HG02870 (cell line): ENCODE measurements around the gene PLA2G4B.

Experiments used
- ATAC-seq: cut with Tn5 transposase; IDR thresholded peaks from one replicate; pipeline ENCODE4 v1.9.1; 2021; ENCODE audit warnings: mild to moderate bottlenecking, moderate library complexity; ENCODE audit not compliant: unreplicated experiment

Gene PLA2G4B

GRCh38 chr15:41848631-41849030 is 10.0 kb downstream of the PLA2G4B start:
- ATAC-seq: no peak

GRCh38 chr15:41849204-41849603 is 10.6 kb downstream of the PLA2G4B start:
- ATAC-seq: no peak

GRCh38 chr15:41849861-41850260 is 11.2 kb downstream of the PLA2G4B start:
- no peak for ATAC-seq

- no peak for ATAC-seq
Measured at GRCh38 chr15:41850482-41851166, 12.0 kb downstream of the PLA2G4B start.

GRCh38 chr15:41851167-41851523 is 12.5 kb downstream of the PLA2G4B start:
- ATAC-seq: no peak

- no peak for ATAC-seq
Measured at GRCh38 chr15:41851755-41852370, 13.2 kb downstream of the PLA2G4B start.

GRCh38 chr15:41852736-41853590 is 14.3 kb downstream of the PLA2G4B start:
- no peak for ATAC-seq

GRCh38 chr15:41853831-41854230 is 15.2 kb downstream of the PLA2G4B start:
- ATAC-seq: no peak

- ATAC-seq: no peak
Measured at GRCh38 chr15:41854443-41854842, 15.8 kb downstream of the PLA2G4B start.

- ATAC-seq: no peak
Measured at GRCh38 chr15:41855261-41855961, 16.8 kb downstream of the PLA2G4B start.

- no peak for ATAC-seq
Measured at GRCh38 chr15:41856262-41856661, 17.6 kb downstream of the PLA2G4B start.

- no peak for ATAC-seq
Measured at GRCh38 chr15:41856716-41857115, 18.1 kb downstream of the PLA2G4B start.

- ATAC-seq: no peak
Measured at GRCh38 chr15:41857316-41857715, 18.7 kb downstream of the PLA2G4B start.

GRCh38 chr15:41858756-41859155 is 20.1 kb downstream of the PLA2G4B start:
- no peak for ATAC-seq

- no peak for ATAC-seq
Measured at GRCh38 chr15:41860049-41860828, 21.6 kb downstream of the PLA2G4B start.

- ATAC-seq: no peak
Measured at GRCh38 chr15:41861736-41862356, 23.2 kb downstream of the PLA2G4B start.

- no peak for ATAC-seq
Measured at GRCh38 chr15:41862515-41863116, 24.0 kb downstream of the PLA2G4B start.

- no peak for ATAC-seq
Measured at GRCh38 chr15:41865490-41866055, 26.9 kb downstream of the PLA2G4B start.

- no peak for ATAC-seq
Measured at GRCh38 chr15:41866263-41866703, 27.6 kb downstream of the PLA2G4B start.
